GM18498 (cell line): Measurements from ENCODE around the gene PRR15.
"Not testable (repeated sequence)": the region's sequence is repeated elsewhere in the genome, so short reads cannot be mapped to it uniquely, and the experiment has no call there.

Source experiments
- ATAC-seq: cut with Tn5 transposase; IDR thresholded peaks from one replicate; pipeline ENCODE4 v1.9.1; 2021; ENCODE audit warnings: mild to moderate bottlenecking, moderate library complexity; ENCODE audit not compliant: unreplicated experiment

The PRR15 gene

GRCh38 chr7:29563590-29564495, at the start of gene PRR15:
TSS of gene PRR15 (plus strand) at chr7:29563835. CDS start at chr7:29566330, 2,495 bp downstream.
- no peak for ATAC-seq

- no peak for ATAC-seq
Measured at GRCh38 chr7:29516491-29516890, 47.1 kb upstream of the PRR15 start.

GRCh38 chr7:29518616-29519015, 45.0 kb upstream of the PRR15 start:
- ATAC-seq, result no peak

- no peak for ATAC-seq
Measured at GRCh38 chr7:29523728-29524127, 39.9 kb upstream of the PRR15 start.

- ATAC-seq, result no peak
Measured at GRCh38 chr7:29527505-29528108, 36.0 kb upstream of the PRR15 start.

GRCh38 chr7:29528526-29528925, 35.1 kb upstream of the PRR15 start:
- not testable (repeated sequence) for ATAC-seq

GRCh38 chr7:29538389-29538788, 25.2 kb upstream of the PRR15 start:
- ATAC-seq, result no peak

GRCh38 chr7:29539471-29539870, 24.2 kb upstream of the PRR15 start:
- ATAC-seq, result no peak

GRCh38 chr7:29547421-29547820, 16.2 kb upstream of the PRR15 start:
- no peak for ATAC-seq

GRCh38 chr7:29548823-29549222, 14.8 kb upstream of the PRR15 start:
- no peak for ATAC-seq

GRCh38 chr7:29552392-29552791, 11.2 kb upstream of the PRR15 start:
- ATAC-seq, result no peak

GRCh38 chr7:29555061-29555460, 8.6 kb upstream of the PRR15 start:
- no peak for ATAC-seq

- ATAC-seq, result no peak
Measured at GRCh38 chr7:29556405-29557195, 7.0 kb upstream of the PRR15 start.

GRCh38 chr7:29557954-29558353, 5.7 kb upstream of the PRR15 start:
- ATAC-seq, result no peak

GRCh38 chr7:29561271-29561670, 2.4 kb upstream of the PRR15 start:
- ATAC-seq, result no peak

- no peak for ATAC-seq
Measured at GRCh38 chr7:29562307-29562706, 1.3 kb upstream of the PRR15 start.

- no peak for ATAC-seq
Measured at GRCh38 chr7:29564496-29565223, 1.0 kb downstream of the PRR15 start.

- no peak for ATAC-seq
Measured at GRCh38 chr7:29565224-29565630, 1.6 kb downstream of the PRR15 start.

- ATAC-seq, result no peak
Measured at GRCh38 chr7:29565634-29565981, 2.0 kb downstream of the PRR15 start.

GRCh38 chr7:29565982-29566746, 2.5 kb downstream of the PRR15 start:
- ATAC-seq, result no peak
